ENCODE measurements around the gene TFF1.

The TFF1 gene

DNA sequence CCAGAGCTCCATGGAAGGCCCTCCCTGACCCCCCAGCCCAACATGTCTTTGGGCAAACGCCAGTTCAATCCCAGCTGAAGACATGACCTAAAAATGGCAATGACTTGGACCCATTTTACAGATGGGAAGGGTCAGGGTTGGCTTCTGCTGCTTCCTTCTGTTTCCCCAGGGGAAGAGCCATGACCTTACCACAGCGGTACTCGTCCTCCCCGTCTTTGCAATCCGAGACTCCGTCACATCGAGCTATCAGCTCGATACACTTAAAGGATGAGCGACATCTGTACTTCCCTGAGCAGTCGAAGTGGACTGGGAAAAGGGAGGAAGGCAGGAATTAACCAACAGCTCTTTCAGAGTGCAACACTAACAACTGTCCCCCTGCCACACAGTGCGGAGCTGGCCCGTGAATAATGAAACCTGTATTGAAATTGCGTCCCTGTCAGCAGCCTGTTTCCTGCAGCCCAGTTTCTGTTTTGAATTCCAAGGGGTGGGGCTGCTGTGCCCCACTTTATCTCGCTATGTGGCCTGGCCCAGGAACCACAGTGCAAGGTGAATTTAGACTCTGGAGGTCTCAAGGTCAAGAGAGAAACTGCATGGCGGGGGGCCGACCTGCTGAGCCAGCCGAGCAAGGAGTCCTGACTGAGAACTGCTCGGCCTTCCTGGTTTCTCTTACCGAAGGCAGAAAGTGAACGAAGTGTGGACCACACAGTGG is 22.6 kb upstream of the TFF1 start:
- H3K4me1 ChIP-seq (ENCODE audit: control insufficient read depth, insufficient read depth, low read depth, low read length) = peaks cover 27% of the 10 kb centered on the region
- no peak overlapping the region for H4K8ac ChIP-seq (ENCODE audit: low read length)
- H2BK5ac ChIP-seq (ENCODE audit: low read depth, low read length, poor library complexity, severe bottlenecking) = no peak overlapping the region
- H3K18ac ChIP-seq (ENCODE audit: low read depth in 1 of 2, low read length in 2 of 2) = no peak overlapping the region
- no peak overlapping the region for H3K27ac ChIP-seq (ENCODE audit: low read length, poor library complexity, severe bottlenecking)
- H3K79me1 ChIP-seq (replicated peaks; ENCODE audit: low read length, poor library complexity, severe bottlenecking) = no peaks in the 10 kb centered on the region
- no peaks in the 10 kb centered on the region for H3K9me3 ChIP-seq (ENCODE audit: control insufficient read depth, low read length)
- H3K4me2 ChIP-seq (ENCODE audit: low read length, poor library complexity, severe bottlenecking) = no peak overlapping the region
- H3K23ac ChIP-seq (ENCODE audit: low read length in 2 of 2) = no peak overlapping the region
- no peak overlapping the region for H2AFZ ChIP-seq (ENCODE audit: low read depth, low read length)
- DNase-seq = no peak
- H2BK12ac ChIP-seq (ENCODE audit: low read length in 2 of 2) = no peak overlapping the region
- H3K4ac ChIP-seq (ENCODE audit: low read depth in 1 of 2, low read length in 2 of 2) = no peak overlapping the region
- peaks cover 0 to 54% of the 10 kb centered on the region in 2 experiments for H3K27me3 ChIP-seq (ENCODE audit: control insufficient read depth in 1 of 2, insufficient read depth in 1 of 2, low read length in 2 of 2)
- H3K14ac ChIP-seq (ENCODE audit: low read length in 2 of 2) = no peak overlapping the region
- no peak overlapping the region for H3K9ac ChIP-seq (ENCODE audit: low read length)
- no peak overlapping the region for H2BK120ac ChIP-seq (ENCODE audit: low read depth, low read length)
- no peak overlapping the region for H2AK5ac ChIP-seq (ENCODE audit: low read length, severe bottlenecking)
- H3K36me3 ChIP-seq (ENCODE audit: control insufficient read depth in 1 of 2, insufficient read depth in 2 of 2, low read depth in 1 of 2, low read length in 2 of 2) = no peaks in the 10 kb centered on the region
- no peak overlapping the region for H4K91ac ChIP-seq (ENCODE audit: low read length)
- no peak overlapping the region for H2BK15ac ChIP-seq (ENCODE audit: low read depth, poor library complexity, severe bottlenecking)
- H3K4me3 ChIP-seq (ENCODE audit: insufficient read depth in 1 of 2, low read depth in 1 of 2, low read length in 2 of 2) = no peak overlapping the region
- 85% methylated on average over 20 of the region's 20 CpGs for WGBS

DNA sequence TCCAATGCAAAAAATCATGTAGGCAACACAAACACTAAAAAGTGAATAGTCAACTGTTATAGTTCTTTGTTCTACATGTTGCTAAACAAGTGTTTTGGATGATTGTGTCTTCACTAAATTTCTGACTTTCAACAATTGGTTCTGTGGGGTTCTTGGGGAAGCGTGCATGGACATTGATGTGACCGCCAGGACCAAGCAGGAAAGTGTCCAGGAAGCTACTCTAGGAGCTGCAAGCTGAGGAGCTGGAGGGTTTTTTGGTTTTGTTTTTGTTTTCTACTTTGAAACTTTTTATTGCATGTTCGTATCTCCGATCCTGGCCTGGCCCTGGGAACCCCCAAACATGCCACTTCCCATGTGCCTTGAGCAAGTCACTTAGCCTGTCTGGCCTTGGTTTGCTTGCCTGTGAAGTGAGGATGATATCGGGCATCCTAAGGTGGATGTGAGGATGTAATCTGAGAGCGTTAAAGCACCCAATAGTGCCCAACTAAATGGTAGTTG is 21.6 kb upstream of the TFF1 start:
- WGBS = 90% methylated on average over 6 of the region's 6 CpGs
- no peak overlapping the region for H2BK15ac ChIP-seq (ENCODE audit: low read depth, poor library complexity, severe bottlenecking)
- H2AK5ac ChIP-seq (ENCODE audit: low read length, severe bottlenecking) = no peak overlapping the region
- no peak overlapping the region for H2BK12ac ChIP-seq (ENCODE audit: low read length in 2 of 2)
- no peak overlapping the region for H4K91ac ChIP-seq (ENCODE audit: low read length)
- no peaks in the 10 kb centered on the region for H3K9me3 ChIP-seq (ENCODE audit: control insufficient read depth, low read length)
- H4K8ac ChIP-seq (ENCODE audit: low read length) = no peak overlapping the region
- H2BK5ac ChIP-seq (ENCODE audit: low read depth, low read length, poor library complexity, severe bottlenecking) = no peak overlapping the region
- H3K79me1 ChIP-seq (replicated peaks; ENCODE audit: low read length, poor library complexity, severe bottlenecking) = no peaks in the 10 kb centered on the region
- H3K9ac ChIP-seq (ENCODE audit: low read length) = no peak overlapping the region
- H3K14ac ChIP-seq (ENCODE audit: low read length in 2 of 2) = no peak overlapping the region
- H3K36me3 ChIP-seq (ENCODE audit: control insufficient read depth in 1 of 2, insufficient read depth in 2 of 2, low read depth in 1 of 2, low read length in 2 of 2) = peaks cover 0 to 2% of the 10 kb centered on the region in 2 experiments
- H2AFZ ChIP-seq (ENCODE audit: low read depth, low read length) = no peak overlapping the region
- no peak overlapping the region for H3K27ac ChIP-seq (ENCODE audit: low read length, poor library complexity, severe bottlenecking)
- no peak overlapping the region for H3K4ac ChIP-seq (ENCODE audit: low read depth in 1 of 2, low read length in 2 of 2)
- no peak overlapping the region for H3K18ac ChIP-seq (ENCODE audit: low read depth in 1 of 2, low read length in 2 of 2)
- H2BK120ac ChIP-seq (ENCODE audit: low read depth, low read length) = no peak overlapping the region
- no peak overlapping the region for H3K23ac ChIP-seq (ENCODE audit: low read length in 2 of 2)
- H3K4me1 ChIP-seq (ENCODE audit: control insufficient read depth, insufficient read depth, low read depth, low read length) = peaks cover 27% of the 10 kb centered on the region
- peaks cover 0 to 57% of the 10 kb centered on the region in 2 experiments for H3K27me3 ChIP-seq (ENCODE audit: control insufficient read depth in 1 of 2, insufficient read depth in 1 of 2, low read length in 2 of 2)
- DNase-seq = no peak
- H3K4me2 ChIP-seq (ENCODE audit: low read length, poor library complexity, severe bottlenecking) = no peak overlapping the region
- no peak overlapping the region for H3K4me3 ChIP-seq (ENCODE audit: insufficient read depth in 1 of 2, low read depth in 1 of 2, low read length in 2 of 2)

DNA sequence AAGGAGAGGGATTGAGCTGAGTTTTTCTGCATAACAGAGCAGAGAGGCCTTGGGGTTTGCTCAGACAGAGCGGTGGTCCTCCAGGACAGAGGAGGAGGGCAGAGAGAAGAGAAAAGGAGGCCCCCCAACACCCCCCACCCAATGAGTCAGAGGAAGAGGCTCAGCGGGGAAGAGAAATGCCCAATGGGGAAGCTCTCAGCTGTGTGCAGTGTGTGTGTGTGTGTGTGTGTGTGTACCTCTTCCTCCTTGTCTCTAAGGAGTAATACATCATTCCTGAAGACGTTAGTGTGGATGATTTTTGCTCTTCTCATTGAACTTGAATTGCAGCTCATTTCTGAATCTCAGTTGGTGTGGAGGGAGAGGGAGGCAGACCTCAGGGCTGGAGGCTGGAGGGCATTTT is 20.8 kb upstream of the TFF1 start:
- Histone ChIP-seq H3K36me3 (ENCODE audit: control insufficient read depth in 1 of 2, insufficient read depth in 2 of 2, low read depth in 1 of 2, low read length in 2 of 2) (peaks cover 0 to 3% of the 10 kb centered on the region in 2 experiments), H3K9ac (ENCODE audit: low read length) (no peak overlapping the region), H4K91ac (ENCODE audit: low read length) (no peak overlapping the region), H2BK15ac (ENCODE audit: low read depth, poor library complexity, severe bottlenecking) (no peak overlapping the region), H4K8ac (ENCODE audit: low read length) (no peak overlapping the region), H2BK12ac (ENCODE audit: low read length in 2 of 2) (no peak overlapping the region), H2AFZ (ENCODE audit: low read depth, low read length) (no peak overlapping the region), H3K4me1 (ENCODE audit: control insufficient read depth, insufficient read depth, low read depth, low read length) (peaks cover 21% of the 10 kb centered on the region), H3K18ac (ENCODE audit: low read depth in 1 of 2, low read length in 2 of 2) (no peak overlapping the region), H2BK5ac (ENCODE audit: low read depth, low read length, poor library complexity, severe bottlenecking) (no peak overlapping the region), H3K4me2 (ENCODE audit: low read length, poor library complexity, severe bottlenecking) (no peak overlapping the region), H3K23ac (ENCODE audit: low read length in 2 of 2) (no peak overlapping the region), H3K4me3 (ENCODE audit: insufficient read depth in 1 of 2, low read depth in 1 of 2, low read length in 2 of 2) (no peak overlapping the region), H3K4ac (ENCODE audit: low read depth in 1 of 2, low read length in 2 of 2) (no peak overlapping the region), H3K14ac (ENCODE audit: low read length in 2 of 2) (no peak overlapping the region), H3K27ac (ENCODE audit: low read length, poor library complexity, severe bottlenecking) (no peak overlapping the region), H3K79me1 (replicated peaks; ENCODE audit: low read length, poor library complexity, severe bottlenecking) (no peaks in the 10 kb centered on the region), H3K27me3 (ENCODE audit: control insufficient read depth in 1 of 2, insufficient read depth in 1 of 2, low read length in 2 of 2) (peaks cover 0 to 53% of the 10 kb centered on the region in 2 experiments), H3K9me3 (ENCODE audit: control insufficient read depth, low read length) (peaks cover 3% of the 10 kb centered on the region), H2BK120ac (ENCODE audit: low read depth, low read length) (no peak overlapping the region), H2AK5ac (ENCODE audit: low read length, severe bottlenecking) (no peak overlapping the region)
- DNase-seq = no peak
- 45% methylated on average over 1 of the region's 3 CpGs for WGBS

DNA sequence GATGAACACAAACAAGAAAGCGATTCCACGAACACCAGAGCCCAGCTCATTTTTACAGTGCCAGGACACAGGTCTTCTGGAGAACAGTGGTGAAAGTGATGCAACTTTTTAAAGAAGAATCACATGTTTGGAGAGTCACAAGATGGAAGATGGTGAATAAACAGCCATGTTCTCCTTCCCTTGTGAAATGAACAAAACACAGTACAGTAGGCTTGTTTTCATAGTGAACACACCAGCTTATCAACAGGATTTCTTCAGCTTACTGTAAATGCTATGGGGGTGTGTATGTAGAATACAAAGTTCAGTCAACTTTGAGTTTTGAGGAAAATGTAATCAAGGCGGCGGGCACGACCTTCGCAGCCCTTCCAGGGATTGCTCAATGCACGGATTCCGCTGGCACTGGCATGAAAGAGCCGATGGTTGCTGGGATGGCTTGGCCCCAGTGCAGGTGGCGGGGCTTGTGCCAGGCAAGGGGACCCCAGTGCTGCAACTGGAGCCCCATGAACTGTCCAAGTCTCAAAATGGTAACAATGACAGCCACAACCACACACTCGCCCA is 19.8 kb upstream of the TFF1 start:
- H3K18ac ChIP-seq (ENCODE audit: low read depth in 1 of 2, low read length in 2 of 2) = no peak overlapping the region
- H3K14ac ChIP-seq (ENCODE audit: low read length in 2 of 2) = no peak overlapping the region
- WGBS = 91% methylated on average over 11 of the region's 11 CpGs
- peaks cover 0 to 45% of the 10 kb centered on the region in 2 experiments for H3K27me3 ChIP-seq (ENCODE audit: control insufficient read depth in 1 of 2, insufficient read depth in 1 of 2, low read length in 2 of 2)
- no peak for DNase-seq
- no peak overlapping the region for H3K23ac ChIP-seq (ENCODE audit: low read length in 2 of 2)
- no peak overlapping the region for H3K4me3 ChIP-seq (ENCODE audit: insufficient read depth in 1 of 2, low read depth in 1 of 2, low read length in 2 of 2)
- H2BK5ac ChIP-seq (ENCODE audit: low read depth, low read length, poor library complexity, severe bottlenecking) = no peak overlapping the region
- no peak overlapping the region for H2AK5ac ChIP-seq (ENCODE audit: low read length, severe bottlenecking)
- H3K9me3 ChIP-seq (ENCODE audit: control insufficient read depth, low read length) = peaks cover 7% of the 10 kb centered on the region
- no peak overlapping the region for H3K27ac ChIP-seq (ENCODE audit: low read length, poor library complexity, severe bottlenecking)
- no peak overlapping the region for H3K9ac ChIP-seq (ENCODE audit: low read length)
- H3K36me3 ChIP-seq (ENCODE audit: control insufficient read depth in 1 of 2, insufficient read depth in 2 of 2, low read depth in 1 of 2, low read length in 2 of 2) = peaks cover 0 to 3% of the 10 kb centered on the region in 2 experiments
- H3K4ac ChIP-seq (ENCODE audit: low read depth in 1 of 2, low read length in 2 of 2) = no peak overlapping the region
- no peak overlapping the region for H2BK12ac ChIP-seq (ENCODE audit: low read length in 2 of 2)
- H4K91ac ChIP-seq (ENCODE audit: low read length) = no peak overlapping the region
- H3K79me1 ChIP-seq (replicated peaks; ENCODE audit: low read length, poor library complexity, severe bottlenecking) = no peaks in the 10 kb centered on the region
- peaks cover 20% of the 10 kb centered on the region for H3K4me1 ChIP-seq (ENCODE audit: control insufficient read depth, insufficient read depth, low read depth, low read length)
- no peak overlapping the region for H2AFZ ChIP-seq (ENCODE audit: low read depth, low read length)
- H3K4me2 ChIP-seq (ENCODE audit: low read length, poor library complexity, severe bottlenecking) = no peak overlapping the region
- H4K8ac ChIP-seq (ENCODE audit: low read length) = no peak overlapping the region
- no peak overlapping the region for H2BK15ac ChIP-seq (ENCODE audit: low read depth, poor library complexity, severe bottlenecking)
- H2BK120ac ChIP-seq (ENCODE audit: low read depth, low read length) = no peak overlapping the region
